KMS-11 (cell line): ENCODE data around the gene SPARCL1.

Source experiments
- H2AFZ ChIP-seq: fragments of 200-600 bp; sonication (generic); 2 replicates; pipeline ENCODE4 v1.6.1; 2016; ENCODE audit warnings: antibody characterized with exemption, mixed run types, low read depth
- H3K27ac ChIP-seq: fragments of 200-600 bp; sonication (generic); 2 replicates; pipeline ENCODE4 v1.6.1; 2016; ENCODE audit warnings: mild to moderate bottlenecking, mixed run types
- H3K27me3 ChIP-seq: fragments of 200-600 bp; sonication (generic); 2 replicates; pipeline ENCODE4 v1.6.1; 2017; ENCODE audit warnings: mild to moderate bottlenecking, low read depth, mixed run types, moderate library complexity; ENCODE audit not compliant: insufficient read depth
- H3K36me3 ChIP-seq: fragments of 200-600 bp; sonication (generic); 2 replicates; pipeline ENCODE4 v1.6.1; 2017; ENCODE audit warnings: mild to moderate bottlenecking, mixed run types; ENCODE audit not compliant: insufficient read depth
- H3K4me1 ChIP-seq: fragments of 200-600 bp; sonication (generic); 2 replicates; pipeline ENCODE4 v1.6.1; 2016; ENCODE audit warnings: mild to moderate bottlenecking, low read depth, mixed run types; ENCODE audit not compliant: poor library complexity, severe bottlenecking
- H3K4me2 ChIP-seq: fragments of 200-600 bp; sonication (generic); 2 replicates; pipeline ENCODE4 v1.7.0; 2016; ENCODE audit warnings: mild to moderate bottlenecking, mixed run types
- H3K4me3 ChIP-seq: fragments of 200-600 bp; sonication (generic); IDR thresholded peaks from 2 replicates; pipeline ENCODE4 v1.6.1; 2017; ENCODE audit warnings: low read depth, low read length, mixed read lengths; ENCODE audit not compliant: insufficient read depth
- H3K79me2 ChIP-seq: fragments of 200-600 bp; sonication (generic); 2 replicates; pipeline ENCODE4 v1.6.1; 2016; ENCODE audit warnings: low read depth, mixed run types; ENCODE audit not compliant: insufficient read depth
- H3K9ac ChIP-seq: fragments of 200-600 bp; sonication (generic); 2 replicates; pipeline ENCODE4 v1.6.1; 2016; ENCODE audit warnings: mild to moderate bottlenecking, mixed run types
- H4K20me1 ChIP-seq: fragments of 200-600 bp; sonication (generic); 2 replicates; pipeline ENCODE4 v1.6.1; 2016; ENCODE audit warnings: mild to moderate bottlenecking, mixed run types; ENCODE audit not compliant: insufficient read depth
- TF ChIP-seq, protein P1 (sequence below): fragments of 200-600 bp; sonication (generic); conservative IDR thresholded peaks from 2 replicates; pipeline ENCODE4 v1.6.1; 2017; ENCODE audit warnings: low read depth, mild to moderate bottlenecking, antibody characterized with exemption, low read length, moderate library complexity, mixed read lengths

The SPARCL1 gene

DNA sequence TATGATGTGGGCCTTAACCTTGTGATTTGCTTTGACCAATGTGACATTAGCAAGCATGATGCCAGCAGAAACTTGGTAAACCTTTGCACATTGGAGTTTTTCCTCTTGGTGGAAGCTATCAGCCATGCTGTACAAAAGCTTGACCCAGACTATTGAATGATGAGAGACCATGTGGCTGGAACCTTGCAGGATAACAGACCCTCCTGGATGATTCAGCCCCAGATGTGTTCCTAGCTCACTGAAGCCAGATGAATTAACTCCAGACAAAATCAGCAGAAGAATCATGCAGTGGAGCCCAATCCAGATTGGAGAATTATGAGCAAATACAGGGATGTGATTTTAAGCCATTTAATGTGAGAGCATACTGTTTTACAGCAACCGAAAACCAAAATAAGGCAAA is 16.8 kb downstream of the SPARCL1 start:
- Histone ChIP-seq H3K27ac (no peak overlapping the region), H3K36me3 (no peaks in the 10 kb centered on the region), H3K4me2 (no peak overlapping the region), H3K79me2 (no peaks in the 10 kb centered on the region), H3K4me3 (no peak overlapping the region), H2AFZ (no peak overlapping the region), H3K27me3 (no peaks in the 10 kb centered on the region), H3K9ac (no peak overlapping the region), H4K20me1 (no peaks in the 10 kb centered on the region), H3K4me1 (no peaks in the 10 kb centered on the region)
- TF ChIP-seq, protein P1, sequence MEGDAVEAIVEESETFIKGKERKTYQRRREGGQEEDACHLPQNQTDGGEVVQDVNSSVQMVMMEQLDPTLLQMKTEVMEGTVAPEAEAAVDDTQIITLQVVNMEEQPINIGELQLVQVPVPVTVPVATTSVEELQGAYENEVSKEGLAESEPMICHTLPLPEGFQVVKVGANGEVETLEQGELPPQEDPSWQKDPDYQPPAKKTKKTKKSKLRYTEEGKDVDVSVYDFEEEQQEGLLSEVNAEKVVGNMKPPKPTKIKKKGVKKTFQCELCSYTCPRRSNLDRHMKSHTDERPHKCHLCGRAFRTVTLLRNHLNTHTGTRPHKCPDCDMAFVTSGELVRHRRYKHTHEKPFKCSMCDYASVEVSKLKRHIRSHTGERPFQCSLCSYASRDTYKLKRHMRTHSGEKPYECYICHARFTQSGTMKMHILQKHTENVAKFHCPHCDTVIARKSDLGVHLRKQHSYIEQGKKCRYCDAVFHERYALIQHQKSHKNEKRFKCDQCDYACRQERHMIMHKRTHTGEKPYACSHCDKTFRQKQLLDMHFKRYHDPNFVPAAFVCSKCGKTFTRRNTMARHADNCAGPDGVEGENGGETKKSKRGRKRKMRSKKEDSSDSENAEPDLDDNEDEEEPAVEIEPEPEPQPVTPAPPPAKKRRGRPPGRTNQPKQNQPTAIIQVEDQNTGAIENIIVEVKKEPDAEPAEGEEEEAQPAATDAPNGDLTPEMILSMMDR = no peak

DNA sequence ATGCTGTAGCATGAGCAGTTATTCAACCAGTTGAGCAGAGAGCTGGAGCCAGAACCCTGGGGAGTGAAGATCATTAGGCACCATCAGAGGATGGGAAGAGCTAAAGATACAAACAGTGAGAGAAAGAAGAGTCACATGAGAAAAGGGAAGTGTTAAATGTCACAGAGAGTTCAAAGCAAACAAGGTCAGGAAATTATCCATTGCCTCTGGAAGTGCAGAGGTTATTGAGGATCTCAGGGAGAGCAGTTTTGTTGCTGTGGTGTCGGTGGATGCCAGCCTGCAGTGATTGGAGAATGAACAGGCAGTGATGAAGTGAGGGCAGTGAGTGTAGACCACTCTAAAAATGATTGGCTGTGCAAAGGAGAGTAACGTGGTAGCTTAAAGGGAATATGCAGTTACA is 17.7 kb downstream of the SPARCL1 start:
- H3K4me3 ChIP-seq = no peak overlapping the region
- TF ChIP-seq, protein P1 = no peak
- H3K9ac ChIP-seq = no peak overlapping the region
- no peak overlapping the region for H3K27ac ChIP-seq
- H3K4me2 ChIP-seq = no peak overlapping the region
- no peaks in the 10 kb centered on the region for H3K27me3 ChIP-seq
- no peaks in the 10 kb centered on the region for H3K4me1 ChIP-seq
- no peaks in the 10 kb centered on the region for H3K79me2 ChIP-seq
- H3K36me3 ChIP-seq = no peaks in the 10 kb centered on the region
- H2AFZ ChIP-seq = no peak overlapping the region
- no peaks in the 10 kb centered on the region for H4K20me1 ChIP-seq

DNA sequence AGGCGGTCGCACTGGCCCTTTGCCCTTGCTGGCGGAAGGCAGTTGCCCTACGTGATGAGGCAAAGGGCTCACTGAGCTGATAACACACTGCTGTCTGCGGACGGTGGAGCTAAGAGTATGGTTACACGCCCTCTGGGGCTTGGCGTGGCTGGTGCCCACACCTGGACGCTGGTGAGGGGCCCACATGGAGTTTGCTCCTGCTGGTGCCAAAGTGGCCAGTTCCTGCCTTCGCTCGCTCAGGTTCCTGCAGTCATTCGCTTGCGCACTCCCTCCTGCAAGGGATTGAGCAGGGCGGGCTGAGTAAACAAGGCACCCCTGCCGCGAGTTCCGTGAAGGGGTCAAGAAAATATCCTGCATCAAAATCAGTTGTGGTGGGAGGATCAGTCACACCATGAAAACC is 18.4 kb downstream of the SPARCL1 start:
- Histone ChIP-seq H3K4me3 (no peak overlapping the region), H4K20me1 (no peaks in the 10 kb centered on the region), H3K79me2 (no peaks in the 10 kb centered on the region), H3K36me3 (no peaks in the 10 kb centered on the region), H2AFZ (no peak overlapping the region), H3K4me2 (no peak overlapping the region), H3K27me3 (no peaks in the 10 kb centered on the region), H3K4me1 (no peaks in the 10 kb centered on the region), H3K9ac (no peak overlapping the region), H3K27ac (no peak overlapping the region)
- TF ChIP-seq, protein P1 = no peak

DNA sequence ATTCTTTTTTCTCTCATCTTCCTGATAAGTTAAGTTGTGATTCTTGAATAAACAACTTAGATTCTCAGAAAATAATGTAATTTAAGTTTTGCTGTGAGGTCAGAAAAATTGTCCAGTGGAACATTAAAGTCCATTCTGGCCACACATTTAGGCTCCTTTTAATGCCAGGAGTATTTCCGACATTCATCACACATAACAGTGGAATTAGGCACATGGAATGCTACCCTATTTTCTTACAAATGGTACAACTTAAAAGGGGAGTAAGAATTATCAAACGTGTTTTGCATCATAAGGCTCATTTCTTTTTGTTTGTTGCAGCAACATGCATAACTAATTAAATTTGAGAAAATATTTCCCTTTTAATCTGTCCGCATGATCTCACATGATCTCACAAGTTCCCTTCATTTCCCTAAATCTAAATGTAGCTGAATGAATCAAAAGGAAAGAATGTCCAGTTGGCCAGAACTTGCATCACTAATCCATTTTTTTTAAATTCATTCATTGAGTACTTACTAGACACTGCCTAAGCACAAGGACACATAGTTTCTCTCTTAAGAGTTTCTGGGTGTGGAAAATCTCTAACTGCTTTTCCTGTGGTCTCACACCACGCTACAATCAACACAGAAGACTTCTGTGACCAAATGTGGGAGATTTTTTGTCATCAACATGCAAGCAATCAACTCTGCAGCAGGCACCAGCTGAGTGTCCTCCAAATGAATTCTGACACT is 22.0 kb downstream of the SPARCL1 start:
- H3K79me2 ChIP-seq = no peaks in the 10 kb centered on the region
- H3K36me3 ChIP-seq = no peaks in the 10 kb centered on the region
- TF ChIP-seq, protein P1 = no peak
- H3K27ac ChIP-seq = no peak overlapping the region
- no peaks in the 10 kb centered on the region for H3K27me3 ChIP-seq
- no peak overlapping the region for H2AFZ ChIP-seq
- H3K4me1 ChIP-seq = no peaks in the 10 kb centered on the region
- H3K4me3 ChIP-seq = no peak overlapping the region
- no peaks in the 10 kb centered on the region for H4K20me1 ChIP-seq
- no peak overlapping the region for H3K9ac ChIP-seq
- H3K4me2 ChIP-seq = no peak overlapping the region
